Urinary bladder (tissue), 4 donors: Measurements from ENCODE around the gene DAPK2. TPM values are rescaled to one million over a fixed set of nuclear protein-coding genes. Genes with fewer than 3 reads are reported as not detected.

Source experiments
- DNase-seq: peaks from one replicate; pipeline ENCODE4 v3.0.0-alpha.2; 2015; ENCODE audit errors: extremely low spot score
- H3K27ac ChIP-seq: one replicate; pipeline ENCODE4 v1.5.1; 2013; ENCODE audit warnings: low read depth, mild to moderate bottlenecking, moderate library complexity
- H3K36me3 ChIP-seq: one replicate; pipeline ENCODE4 v1.6.1; 2013; ENCODE audit warnings: mild to moderate bottlenecking, moderate library complexity; ENCODE audit not compliant: insufficient read depth
- H3K4me1 ChIP-seq: one replicate; pipeline ENCODE4 v1.6.1; 2013; ENCODE audit warnings: mild to moderate bottlenecking, moderate library complexity; ENCODE audit not compliant: insufficient read depth
- H3K4me3 ChIP-seq: one replicate; pipeline ENCODE4 v1.5.1; 2013; ENCODE audit warnings: low read depth, low read length
- WGBS: extraction: QIAGEN DNeasy Blood & Tissue Kit; methylation state at CpG from one replicate; pipeline ENCODE4 v1.1.7; 2013; 5-methylcytosine and 5-hydroxymethylcytosine counted together
- polyA plus RNA-seq: library from polyadenylated mRNA; stranded (reverse); fragments of 200-250 nt; gene quantifications from one replicate; pipeline ENCODE4 v1.2.3, GENCODE V29; 2013
- total RNA-seq: library from RNA; depleted of rRNA; stranded (reverse); fragments of >200 nt; gene quantifications from one replicate; pipeline ENCODE4 v1.2.3, GENCODE V29; 2014
- donor health status: healthy with polysubstance abuse.
- donor health status: healthy.

Gene DAPK2
- total and polyA plus RNA-seq, 2 donors = 1.3 to 6.0 TPM

GRCh38 chr15:63992300-63992699 is 54.0 kb downstream of the DAPK2 start:
- H3K27ac ChIP-seq = no peak overlapping the region
- no peak for DNase-seq
- no peaks in the 10 kb centered on the region for H3K4me1 ChIP-seq
- no peak overlapping the region for H3K4me3 ChIP-seq
- WGBS = 37% methylated on average over 1 of the region's 1 CpG
- H3K36me3 ChIP-seq = no peaks in the 10 kb centered on the region

DNA sequence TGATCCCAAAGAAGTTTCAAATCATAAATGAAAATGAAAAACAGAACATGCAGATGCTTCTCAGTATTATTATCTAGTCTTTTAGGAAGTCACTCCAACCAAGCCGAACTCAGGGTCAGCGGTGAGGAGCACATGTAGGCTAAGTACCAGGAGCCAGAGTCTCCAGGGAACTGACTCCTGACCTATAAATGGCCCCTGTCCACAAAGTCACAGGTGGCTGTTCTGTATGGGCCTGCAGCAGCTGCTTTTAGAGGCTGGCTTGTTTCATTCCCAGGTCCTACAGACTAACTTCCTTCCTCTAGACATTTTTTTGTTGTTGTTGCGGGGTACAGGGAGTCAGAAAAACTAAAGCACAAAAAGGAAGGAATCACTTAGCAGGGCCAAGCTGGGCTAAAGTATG is 54.6 kb downstream of the DAPK2 start:
- H3K4me3 ChIP-seq = no peak overlapping the region
- no peaks in the 10 kb centered on the region for H3K4me1 ChIP-seq
- H3K36me3 ChIP-seq = no peaks in the 10 kb centered on the region
- no peak for DNase-seq
- no peak overlapping the region for H3K27ac ChIP-seq
- 80% methylated on average over 3 of the region's 3 CpGs for WGBS

- no peak overlapping the region for H3K27ac ChIP-seq
- 81% methylated on average over 8 of the region's 8 CpGs for WGBS
- H3K4me3 ChIP-seq = no peak overlapping the region
- DNase-seq = no peak
- no peaks in the 10 kb centered on the region for H3K36me3 ChIP-seq
- no peaks in the 10 kb centered on the region for H3K4me1 ChIP-seq
Observed at GRCh38 chr15:63990454-63990853, 55.8 kb downstream of the DAPK2 start.

- Histone ChIP-seq H3K27ac (no peak overlapping the region), H3K4me1 (no peaks in the 10 kb centered on the region), H3K4me3 (no peak overlapping the region), H3K36me3 (no peaks in the 10 kb centered on the region)
- WGBS = 95% methylated on average over 4 of the region's 4 CpGs
- no peak for DNase-seq
Observed at GRCh38 chr15:63987796-63988378, 58.4 kb downstream of the DAPK2 start.

- no peaks in the 10 kb centered on the region for H3K36me3 ChIP-seq
- WGBS = 85% methylated on average over 3 of the region's 3 CpGs
- no peaks in the 10 kb centered on the region for H3K4me1 ChIP-seq
- H3K27ac ChIP-seq = no peak overlapping the region
- DNase-seq = no peak
- H3K4me3 ChIP-seq = no peak overlapping the region
Observed at GRCh38 chr15:63986751-63987341, 59.4 kb downstream of the DAPK2 start.

DNA sequence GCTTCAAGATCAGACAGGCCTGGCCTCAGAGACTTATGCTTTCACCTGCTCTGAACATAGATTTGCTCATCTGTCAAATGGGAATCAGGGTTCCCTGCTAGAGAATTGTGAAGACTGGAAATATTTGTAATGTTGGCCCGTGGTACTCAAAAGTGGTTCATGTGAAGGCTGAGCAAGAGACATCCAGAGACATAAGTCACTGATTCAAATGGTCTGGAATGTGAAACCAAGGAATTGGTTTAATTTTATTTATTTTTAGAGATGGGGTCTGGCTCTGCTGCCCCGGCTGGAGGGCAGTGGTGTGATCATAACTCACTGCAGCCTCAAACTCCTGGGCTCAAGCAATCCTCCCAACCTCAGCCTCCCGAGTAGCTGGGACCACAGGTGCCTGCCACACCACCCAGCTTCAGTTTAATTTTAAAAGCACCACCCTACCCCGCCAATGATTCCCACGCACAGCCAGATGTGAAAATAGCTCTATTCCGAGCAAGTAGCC is 60.1 kb downstream of the DAPK2 start:
- no peaks in the 10 kb centered on the region for H3K4me1 ChIP-seq
- DNase-seq = no peak
- no peak overlapping the region for H3K4me3 ChIP-seq
- no peaks in the 10 kb centered on the region for H3K36me3 ChIP-seq
- H3K27ac ChIP-seq = no peak overlapping the region
- 88% methylated on average over 6 of the region's 6 CpGs for WGBS

DNA sequence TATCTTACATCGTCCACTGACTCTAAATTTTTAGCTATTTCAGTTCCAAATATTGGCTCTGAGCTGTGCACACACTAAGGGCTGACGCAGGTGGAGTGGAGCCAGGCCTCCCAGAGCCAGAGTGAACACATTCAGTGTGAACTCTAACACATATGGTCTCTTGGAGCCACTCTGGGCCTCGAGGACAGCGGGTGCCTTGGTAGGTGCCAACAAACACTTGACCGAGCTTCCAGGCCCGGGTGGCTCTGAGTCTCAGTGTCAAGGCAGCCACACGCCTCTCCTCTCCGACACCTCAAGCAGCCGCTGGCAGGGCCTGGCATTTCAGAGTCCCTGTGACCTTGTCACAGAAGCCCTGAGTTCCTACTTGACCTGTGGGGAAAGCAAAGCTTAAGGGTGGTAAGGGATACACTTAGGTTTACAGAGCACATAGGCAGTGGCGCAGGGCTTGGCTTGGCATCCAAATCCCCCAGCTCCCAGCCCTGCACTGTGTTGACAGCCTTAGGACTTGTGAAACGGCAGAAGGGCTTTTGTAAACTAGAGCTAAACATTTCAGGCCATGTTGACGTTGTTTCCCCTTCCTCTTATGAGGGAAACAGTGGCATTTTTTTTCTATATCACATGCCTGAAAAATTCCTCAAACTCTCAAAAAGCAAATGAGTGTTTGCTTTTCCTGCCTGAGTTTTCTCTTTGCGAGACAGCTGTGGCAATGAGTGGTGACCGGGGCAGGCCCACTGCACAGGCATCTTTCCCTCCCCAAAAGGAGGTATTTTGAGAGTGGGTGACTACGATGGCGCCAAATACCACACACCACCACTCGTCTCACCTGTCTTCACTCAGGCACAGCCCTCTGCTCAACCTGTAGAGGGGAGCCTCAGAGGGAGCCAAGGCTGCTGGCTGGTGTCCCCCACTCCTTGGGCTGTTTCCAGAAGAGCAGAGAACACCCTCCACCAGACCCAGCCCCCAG is 60.8 kb downstream of the DAPK2 start:
- H3K4me3 ChIP-seq = no peak overlapping the region

DNA sequence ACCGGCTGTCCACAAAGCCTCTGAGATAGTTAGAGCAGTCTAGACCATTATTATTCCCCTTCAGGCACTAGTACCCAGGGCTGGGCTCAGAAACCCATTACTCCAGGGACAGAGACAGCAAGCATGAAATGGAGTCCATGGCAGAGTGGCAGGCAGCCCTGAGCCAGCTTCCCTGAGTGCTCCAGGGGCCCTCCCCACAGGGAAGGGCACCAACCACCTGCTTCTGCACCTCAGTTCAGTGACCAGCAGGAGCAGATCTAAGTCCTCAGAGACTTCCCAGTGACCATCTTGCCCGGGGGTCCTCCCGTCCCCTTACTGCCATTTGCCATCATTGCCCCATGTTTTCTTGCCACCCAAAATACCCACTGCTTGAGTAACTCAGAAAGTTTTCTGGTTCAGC is 62.0 kb downstream of the DAPK2 start:
- no peak overlapping the region for H3K4me3 ChIP-seq
- no peak overlapping the region for H3K27ac ChIP-seq
- WGBS = 86% methylated on average over 3 of the region's 3 CpGs
- no peak for DNase-seq
- no peaks in the 10 kb centered on the region for H3K36me3 ChIP-seq
- H3K4me1 ChIP-seq = no peaks in the 10 kb centered on the region

More for the DNA sequence above, 60.8 kb downstream of the DAPK2 start:
- H3K27ac ChIP-seq = no peak overlapping the region
- H3K4me1 ChIP-seq = no peaks in the 10 kb centered on the region
- DNase-seq = no peak
- no peaks in the 10 kb centered on the region for H3K36me3 ChIP-seq
- 76% methylated on average over 17 of the region's 17 CpGs for WGBS

DNA sequence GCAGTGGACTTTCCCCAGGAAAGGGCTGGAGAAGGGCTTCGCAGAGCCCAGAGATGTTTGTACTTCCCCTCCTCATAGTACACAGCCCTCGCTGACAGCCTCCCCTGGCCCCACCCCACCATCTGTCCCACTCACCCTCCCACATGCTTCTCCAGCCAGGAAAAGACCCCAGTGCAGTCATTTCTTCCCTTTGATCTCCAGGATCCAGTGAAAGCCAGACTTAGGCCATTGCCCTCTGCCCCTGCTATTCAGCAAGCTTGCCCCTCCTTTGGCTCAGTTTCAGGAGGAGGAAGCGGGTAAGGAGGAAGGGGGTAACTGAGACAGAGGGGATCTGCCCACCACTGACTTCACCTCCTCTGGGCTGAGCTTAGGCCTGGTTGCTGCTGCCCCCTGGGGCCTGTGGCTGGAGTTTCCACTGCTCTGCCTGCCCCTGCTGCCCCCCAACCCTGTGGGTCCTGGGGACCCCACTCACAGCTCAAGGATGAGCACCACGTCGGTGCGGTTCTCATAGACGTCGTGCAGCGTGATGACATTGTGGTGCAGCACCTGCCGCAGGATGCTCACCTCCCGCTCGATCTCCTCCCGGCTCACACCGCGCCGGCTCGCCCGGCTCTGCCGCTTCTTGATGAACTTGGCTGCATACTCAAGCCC is 63.1 kb downstream of the DAPK2 start:
- H3K4me1 ChIP-seq = no peaks in the 10 kb centered on the region
- H3K36me3 ChIP-seq = no peaks in the 10 kb centered on the region
- no peak overlapping the region for H3K4me3 ChIP-seq
- H3K27ac ChIP-seq = no peak overlapping the region
- DNase-seq = no peak
- 89% methylated on average over 19 of the region's 19 CpGs for whole genome bisulfite sequencing

GRCh38 chr15:63982381-63982854 is 63.9 kb downstream of the DAPK2 start:
- 87% methylated on average over 7 of the region's 7 CpGs for whole genome bisulfite sequencing
- no peaks in the 10 kb centered on the region for H3K36me3 ChIP-seq
- H3K27ac ChIP-seq = no peak overlapping the region
- DNase-seq = no peak
- no peaks in the 10 kb centered on the region for H3K4me1 ChIP-seq
- no peak overlapping the region for H3K4me3 ChIP-seq

DNA sequence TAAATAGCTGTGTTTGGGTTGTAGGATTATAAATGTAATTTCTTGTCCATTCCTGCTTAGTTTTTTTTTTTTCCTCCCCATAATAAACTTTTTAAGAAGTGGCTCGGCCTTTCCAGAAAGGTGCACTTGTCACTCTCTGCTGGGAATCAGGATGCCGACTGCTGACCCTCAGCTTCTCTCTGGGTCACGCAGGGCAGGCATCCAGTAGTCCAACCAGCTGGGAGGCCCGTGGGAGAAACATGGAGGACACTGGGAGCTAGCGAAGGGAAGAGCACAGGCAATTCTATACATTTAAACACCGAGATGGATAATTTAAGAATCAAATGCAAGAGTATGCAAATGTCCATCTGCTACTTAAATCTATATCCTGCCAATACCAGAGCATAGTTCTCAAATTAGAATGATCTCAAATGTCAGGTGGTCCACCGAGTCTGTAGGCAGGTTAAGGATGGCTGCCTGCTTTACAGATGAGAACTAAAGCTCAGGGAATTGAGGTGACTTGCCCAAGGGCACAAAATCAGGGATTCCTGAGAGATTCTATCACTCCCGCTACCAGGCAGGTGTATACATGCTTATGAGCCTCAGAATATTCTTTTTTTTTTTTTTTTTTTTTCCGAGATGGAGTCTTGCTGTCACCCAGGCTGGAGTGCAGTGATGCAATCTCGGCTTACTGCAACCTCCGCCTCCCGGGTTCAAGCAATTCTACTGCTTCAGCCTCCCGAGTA is 64.5 kb downstream of the DAPK2 start:
- no peak for DNase-seq
- no peaks in the 10 kb centered on the region for H3K36me3 ChIP-seq
- WGBS = 90% methylated on average over 13 of the region's 13 CpGs

GRCh38 chr15:63979262-63979793 is 67.0 kb downstream of the DAPK2 start:
- H3K4me1 ChIP-seq = no peaks in the 10 kb centered on the region
- H3K36me3 ChIP-seq = no peaks in the 10 kb centered on the region
- H3K27ac ChIP-seq = no peak overlapping the region
- no peak overlapping the region for H3K4me3 ChIP-seq
- WGBS = 68% methylated on average over 6 of the region's 6 CpGs
- no peak for DNase-seq

More for the DNA sequence above, 64.5 kb downstream of the DAPK2 start:
- Histone ChIP-seq H3K4me3 (no peak overlapping the region), H3K27ac (no peak overlapping the region), H3K4me1 (no peaks in the 10 kb centered on the region)
